Left ventricle myocardium inferior (tissue), 1 donor: ENCODE measurements around the gene FAXDC2. TPM values are rescaled to one million over a fixed set of nuclear protein-coding genes. Genes with fewer than 3 reads are reported as not detected.

Experiments used
- DNase-seq: peaks from one replicate; pipeline ENCODE4 v3.0.0-alpha.2; 2020
- H3K27ac ChIP-seq: fragments of 200-600 bp; replicated peaks from 2 replicates; pipeline ENCODE4 v1.8.0; 2021
- H3K27me3 ChIP-seq: fragments of 200-600 bp; 2 replicates; pipeline ENCODE4 v1.8.0; 2021; ENCODE audit warnings: low read depth
- H3K36me3 ChIP-seq: fragments of 200-600 bp; 2 replicates; pipeline ENCODE4 v1.8.0; 2021
- H3K4me1 ChIP-seq: fragments of 200-600 bp; 2 replicates; pipeline ENCODE4 v1.8.0; 2021
- H3K4me3 ChIP-seq: fragments of 200-600 bp; 2 replicates; pipeline ENCODE4 v1.8.0; 2021; ENCODE audit warnings: mild to moderate bottlenecking, moderate library complexity
- H3K9me3 ChIP-seq: fragments of 200-600 bp; replicated peaks from 2 replicates; pipeline ENCODE4 v1.8.0; 2021
- CTCF ChIP-seq: fragments of 200-600 bp; IDR thresholded peaks from 2 replicates; pipeline ENCODE4 v1.8.0; 2021; ENCODE audit warnings: antibody characterized with exemption, mild to moderate bottlenecking, borderline replicate concordance
- intact Hi-C: fragments of 100-400 bp; cut with micrococcal nuclease; formaldehyde crosslinking; loops from one replicate; pipeline ENCODE4 v1.11.0; 2022
- total RNA-seq: library from RNA; stranded (reverse); fragmentation: NEBNext Ultra II Directional; extraction: Animal tissue kit (Norgen Biotek cat#: 25700); gene quantifications from one replicate; pipeline ENCODE4 v1.2.1, GENCODE V29; 2021
- donor health status: DM: no; HTN: yes; CAD: no; lungs with severe emphysema.

FAXDC2 gene
- total RNA-seq, 1 donor from 2014 or later = 23.5 TPM

- no peaks in the 10 kb centered on the region for H3K27me3 ChIP-seq
- peak overlapping the region; percentile 18 for H3K27ac ChIP-seq
- no peak for TF ChIP-seq CTCF
- intact Hi-C loops = no loop called here
- DNase-seq = no peak
- no peaks in the 10 kb centered on the region for H3K9me3 ChIP-seq
- H3K36me3 ChIP-seq = peaks cover 94% of the 10 kb centered on the region
- peaks cover 7% of the 10 kb centered on the region for H3K4me1 ChIP-seq
- no peak overlapping the region for H3K4me3 ChIP-seq
Measured at GRCh38 chr5:154895606-154896561, 45.5 kb upstream of the FAXDC2 start.

GRCh38 chr5:154893381-154893780 is 43.0 kb upstream of the FAXDC2 start:
- Histone ChIP-seq H3K4me1 (peaks cover 5% of the 10 kb centered on the region), H3K27ac (no peak overlapping the region), H3K9me3 (no peaks in the 10 kb centered on the region), H3K36me3 (peaks cover 98% of the 10 kb centered on the region), H3K27me3 (no peaks in the 10 kb centered on the region), H3K4me3 (no peak overlapping the region)
- DNase-seq = no peak
- intact Hi-C loops = no loop called here
- TF ChIP-seq CTCF = no peak

GRCh38 chr5:154892369-154892771 is 42.0 kb upstream of the FAXDC2 start:
- Histone ChIP-seq H3K36me3 (peaks cover 98% of the 10 kb centered on the region), H3K27me3 (no peaks in the 10 kb centered on the region), H3K27ac (peak overlapping the region; percentile 50), H3K4me3 (no peak overlapping the region), H3K4me1 (no peaks in the 10 kb centered on the region), H3K9me3 (peaks cover 4% of the 10 kb centered on the region)
- DNase-seq = peak; percentile 24
- intact Hi-C loops = no loop called here
- TF ChIP-seq CTCF = no peak

GRCh38 chr5:154885439-154885838 is 35.0 kb upstream of the FAXDC2 start:
- H3K4me1 ChIP-seq = peaks cover 5% of the 10 kb centered on the region

GRCh38 chr5:154884424-154884823 is 34.0 kb upstream of the FAXDC2 start:
- H3K4me3 ChIP-seq = no peak overlapping the region
- no peak for DNase-seq
- peaks cover 40% of the 10 kb centered on the region for H3K9me3 ChIP-seq
- peaks cover 54% of the 10 kb centered on the region for H3K36me3 ChIP-seq
- no peak for TF ChIP-seq CTCF
- peaks cover 5% of the 10 kb centered on the region for H3K4me1 ChIP-seq
- H3K27ac ChIP-seq = no peak overlapping the region
- no peaks in the 10 kb centered on the region for H3K27me3 ChIP-seq
- intact Hi-C loops = no loop called here

More at GRCh38 chr5:154885439-154885838, 35.0 kb upstream of the FAXDC2 start:
- Histone ChIP-seq H3K27me3 (no peaks in the 10 kb centered on the region), H3K27ac (no peak overlapping the region), H3K36me3 (peaks cover 62% of the 10 kb centered on the region), H3K4me3 (no peak overlapping the region), H3K9me3 (peaks cover 36% of the 10 kb centered on the region)
- no peak for TF ChIP-seq CTCF
- intact Hi-C loops = no loop called here
- DNase-seq = no peak
